Omental fat pad (tissue), 4 donors: Measurements from ENCODE around the gene RAB15. TPM values are rescaled to one million over a fixed set of nuclear protein-coding genes. Genes with fewer than 3 reads are reported as not detected.

Experiments
- ATAC-seq: fragments of 150-250 bp; one replicate; pipeline ENCODE4 v1.9.1; 2016; ENCODE audit warnings: mild to moderate bottlenecking, moderate library complexity; ENCODE audit not compliant: low FRiP score
- DNase-seq: peaks from one replicate; pipeline ENCODE4 v3.0.0-alpha.2; 2019; ENCODE audit warnings: low spot score
- CTCF ChIP-seq, 3 donors: fragments of 450-650 bp; IDR thresholded peaks; one replicate each; pipeline ENCODE4 v1.5.1; 2016 to 2017; ENCODE audit warnings: antibody characterized with exemption in 3 of 3, mild to moderate bottlenecking in 3 of 3, moderate library complexity in 2 of 3
- total RNA-seq, 4 donors: library from RNA; depleted of rRNA; stranded (reverse); fragments of >200 nt; gene quantifications; one replicate each; pipeline ENCODE4 v1.1.0, GENCODE V29; 2016

Gene RAB15
- total RNA-seq, 4 donors from 2014 or later: 1.6 to 3.8 (median 2.4) TPM

GRCh38 chr14:64958743-64959142 is 13.4 kb downstream of the RAB15 start:
- no peak for TF ChIP-seq CTCF (IDR thresholded peaks at IDR 0.05)
- ATAC-seq: no peak
- no peak for DNase-seq

- no peak for ATAC-seq
- no peak for TF ChIP-seq CTCF (IDR thresholded peaks at IDR 0.05)
- DNase-seq: no peak
Measured at GRCh38 chr14:64958201-64958600, 13.9 kb downstream of the RAB15 start.

GRCh38 chr14:64956697-64957406 is 15.3 kb downstream of the RAB15 start:
- DNase-seq: no peak
- no peak for ATAC-seq
- no peak for TF ChIP-seq CTCF (IDR thresholded peaks at IDR 0.05)

GRCh38 chr14:64955297-64955696 is 16.8 kb downstream of the RAB15 start:
- ATAC-seq: no peak
- DNase-seq: no peak
- no peak for TF ChIP-seq CTCF (IDR thresholded peaks at IDR 0.05)

- ATAC-seq (no peak), DNase-seq (no peak)
- no peak for TF ChIP-seq CTCF (IDR thresholded peaks at IDR 0.05)
Measured at GRCh38 chr14:64954491-64955240, 17.5 kb downstream of the RAB15 start.

GRCh38 chr14:64953661-64954060 is 18.5 kb downstream of the RAB15 start:
- no peak for ATAC-seq
- no peak for DNase-seq
- TF ChIP-seq CTCF (IDR thresholded peaks at IDR 0.05): no peak

GRCh38 chr14:64953310-64953654 is 18.9 kb downstream of the RAB15 start:
- ATAC-seq (no peak), DNase-seq (no peak)
- TF ChIP-seq CTCF (IDR thresholded peaks at IDR 0.05): no peak
